IPS DF 6.9 (cell line): ENCODE measurements around the gene PLXNA1.

Experiments used
- DNase-seq: peaks from one replicate; pipeline ENCODE4 v3.0.0-alpha.2; 2013; ENCODE audit warnings: low read depth, low spot score
- H3K27ac ChIP-seq: one replicate; pipeline ENCODE4 v1.5.1; 2013; ENCODE audit warnings: low read length, control low read depth
- H3K27me3 ChIP-seq: 2 replicates; pipeline ENCODE4 v1.6.1; 2013; ENCODE audit warnings: mild to moderate bottlenecking, low read length; ENCODE audit not compliant: control insufficient read depth, insufficient read depth
- H3K36me3 ChIP-seq: 2 replicates; pipeline ENCODE4 v1.6.1; 2013; ENCODE audit warnings: low read length; ENCODE audit not compliant: control insufficient read depth, insufficient read depth
- H3K4me1 ChIP-seq: 2 replicates; pipeline ENCODE4 v1.6.1; 2013; ENCODE audit warnings: low read length; ENCODE audit not compliant: control insufficient read depth, insufficient read depth
- H3K4me3 ChIP-seq: 2 replicates; pipeline ENCODE4 v1.5.1; 2013; ENCODE audit warnings: mild to moderate bottlenecking, low read length
- H3K9me3 ChIP-seq: 2 replicates; pipeline ENCODE4 v1.6.1; 2013; ENCODE audit warnings: low read length, inconsistent platforms; ENCODE audit not compliant: control insufficient read depth, insufficient read depth
- WGBS: extraction: QIAGEN DNeasy Blood & Tissue Kit; methylation state at CpG from one replicate; pipeline ENCODE4 v1.1.7; 2013; ENCODE audit warnings: mixed read lengths, missing lambda C conversion rate; ENCODE audit not compliant: insufficient read length, insufficient coverage; 5-methylcytosine and 5-hydroxymethylcytosine counted together

PLXNA1 gene

DNA sequence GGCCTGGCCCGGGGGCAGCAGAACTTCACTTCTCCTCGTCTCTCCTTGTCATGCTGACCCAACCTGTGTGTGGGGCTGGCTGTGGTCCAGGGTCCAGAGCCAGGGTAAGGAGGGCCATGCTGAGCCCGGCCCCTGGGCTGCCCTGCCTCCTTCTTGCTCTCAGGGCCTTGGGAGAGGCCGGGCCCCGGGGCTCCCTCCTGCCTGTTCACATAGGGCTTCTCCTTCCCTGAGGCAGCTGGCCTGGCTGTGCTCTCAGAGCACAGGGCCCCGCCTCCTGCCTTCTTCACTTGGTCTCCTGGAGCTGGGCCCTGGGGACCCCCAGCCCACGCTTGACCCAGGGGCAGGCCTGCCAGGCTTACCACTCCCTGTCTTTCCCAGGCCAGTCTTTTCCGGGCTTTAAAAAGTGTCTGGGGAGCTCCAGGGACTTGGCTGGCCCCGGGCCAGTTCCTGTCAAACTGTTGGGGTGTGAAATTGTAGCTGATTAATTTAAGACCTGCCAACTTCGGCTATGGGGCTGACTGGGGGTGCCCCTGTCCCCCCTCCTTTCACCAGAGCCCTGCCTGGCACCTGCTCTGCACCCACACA, 11.8 kb downstream of the PLXNA1 start:
- no CpG with 5 or more reads among the region's 10 CpGs for WGBS
- no peak for DNase-seq
- Histone ChIP-seq H3K4me1 (peaks cover 2% of the 10 kb centered on the region; the same call in 1 of the 2 replicates), H3K4me3 (no peak overlapping the region), H3K36me3 (peaks cover 13% of the 10 kb centered on the region), H3K9me3 (no peaks in the 10 kb centered on the region), H3K27ac (no peak overlapping the region), H3K27me3 (no peaks in the 10 kb centered on the region)

DNA sequence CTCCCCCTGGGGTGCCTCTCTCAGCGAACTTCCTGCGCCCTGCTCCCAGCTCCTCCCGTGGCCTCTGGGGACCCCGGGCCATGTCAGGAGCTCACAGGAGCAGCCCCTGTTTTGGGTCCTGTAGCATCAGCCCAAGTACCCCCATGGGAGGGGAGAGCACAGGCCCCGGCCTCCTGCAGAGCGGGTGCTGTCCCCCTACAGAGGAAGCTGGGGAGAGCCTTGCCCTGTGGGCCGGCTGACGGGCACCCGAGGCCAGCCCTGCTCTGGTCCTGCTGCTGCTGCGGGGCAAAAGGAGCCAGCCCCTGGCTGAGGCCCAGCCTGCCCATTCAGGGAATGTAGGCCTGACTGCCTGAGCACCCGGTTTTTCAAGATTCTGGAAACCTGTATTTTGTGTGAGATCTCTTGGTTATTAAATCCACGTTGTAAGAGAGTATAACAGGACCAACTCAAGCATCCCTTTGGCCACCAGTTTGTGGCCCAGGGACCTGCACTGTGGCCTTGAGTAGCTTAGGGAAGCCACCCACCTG, 12.4 kb downstream of the PLXNA1 start:
- H3K27ac ChIP-seq, result no peak overlapping the region
- H3K9me3 ChIP-seq, result no peaks in the 10 kb centered on the region
- no CpG with 5 or more reads among the region's 12 CpGs for WGBS
- H3K27me3 ChIP-seq, result no peaks in the 10 kb centered on the region
- DNase-seq, result no peak
- H3K36me3 ChIP-seq, result peaks cover 9% of the 10 kb centered on the region
- H3K4me1 ChIP-seq, result peaks cover 2% of the 10 kb centered on the region; the same call in 1 of the 2 replicates
- no peak overlapping the region for H3K4me3 ChIP-seq

GRCh38 chr3:126995926-126996512, 13.1 kb downstream of the PLXNA1 start:
- Histone ChIP-seq H3K27ac (no peak overlapping the region), H3K4me3 (no peak overlapping the region), H3K9me3 (no peaks in the 10 kb centered on the region), H3K36me3 (peaks cover 5% of the 10 kb centered on the region), H3K4me1 (peaks cover 2% of the 10 kb centered on the region; the same call in 1 of the 2 replicates), H3K27me3 (no peaks in the 10 kb centered on the region)
- WGBS, result no CpG with 5 or more reads among the region's 11 CpGs
- DNase-seq, result no peak

GRCh38 chr3:126996905-126997304, 14.0 kb downstream of the PLXNA1 start:
- no peak overlapping the region for H3K27ac ChIP-seq
- H3K4me3 ChIP-seq, result no peak overlapping the region
- H3K27me3 ChIP-seq, result no peaks in the 10 kb centered on the region
- WGBS, result no CpG with 5 or more reads among the region's 7 CpGs
- H3K4me1 ChIP-seq, result peaks cover 8% of the 10 kb centered on the region
- H3K9me3 ChIP-seq, result no peaks in the 10 kb centered on the region
- no peak for DNase-seq
- peaks cover 2% of the 10 kb centered on the region for H3K36me3 ChIP-seq

- H3K27ac ChIP-seq, result no peak overlapping the region
- peaks cover 11% of the 10 kb centered on the region for H3K4me1 ChIP-seq
- no peaks in the 10 kb centered on the region for H3K27me3 ChIP-seq
- WGBS, result no CpG with 5 or more reads among the region's 19 CpGs
- no peaks in the 10 kb centered on the region; the same call in 1 of the 2 replicates for H3K36me3 ChIP-seq
- H3K9me3 ChIP-seq, result no peaks in the 10 kb centered on the region
- no peak for DNase-seq
- no peak overlapping the region for H3K4me3 ChIP-seq
Observed at GRCh38 chr3:126997455-126998038, 14.6 kb downstream of the PLXNA1 start.

- H3K9me3 ChIP-seq, result no peaks in the 10 kb centered on the region
- no CpG with 5 or more reads among the region's 4 CpGs for WGBS
- DNase-seq, result no peak
- H3K27me3 ChIP-seq, result no peaks in the 10 kb centered on the region
- no peaks in the 10 kb centered on the region; the same call in 1 of the 2 replicates for H3K36me3 ChIP-seq
- H3K4me3 ChIP-seq, result no peak overlapping the region
- H3K27ac ChIP-seq, result no peak overlapping the region
- peaks cover 11% of the 10 kb centered on the region for H3K4me1 ChIP-seq
Observed at GRCh38 chr3:126998320-126998719, 15.4 kb downstream of the PLXNA1 start.

DNA sequence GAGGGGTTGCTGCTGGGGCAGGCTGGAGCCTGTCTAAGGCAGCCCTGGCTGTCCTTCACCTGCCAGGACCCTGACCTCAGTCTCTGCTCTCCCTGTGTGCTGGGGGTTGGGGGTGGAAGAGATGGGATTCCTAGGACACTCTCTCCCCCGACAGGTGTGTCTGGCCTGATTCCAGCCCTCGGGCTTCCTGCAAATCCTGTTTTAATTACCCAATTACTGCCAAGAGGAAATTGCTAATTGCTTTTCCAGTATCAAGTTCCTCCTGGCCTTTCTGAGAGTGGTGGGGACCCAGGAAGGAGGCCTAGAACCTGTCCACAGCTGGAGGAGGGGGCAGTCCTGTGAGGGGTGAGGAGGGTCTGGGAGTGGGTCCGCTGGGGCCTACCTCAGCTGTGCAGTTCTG, 15.8 kb downstream of the PLXNA1 start:
- no peak for DNase-seq
- Histone ChIP-seq H3K4me3 (no peak overlapping the region), H3K27ac (no peak overlapping the region), H3K4me1 (peaks cover 11% of the 10 kb centered on the region), H3K9me3 (no peaks in the 10 kb centered on the region), H3K36me3 (no peaks in the 10 kb centered on the region; the same call in 1 of the 2 replicates), H3K27me3 (no peaks in the 10 kb centered on the region)
- WGBS, result no CpG with 5 or more reads among the region's 3 CpGs

DNA sequence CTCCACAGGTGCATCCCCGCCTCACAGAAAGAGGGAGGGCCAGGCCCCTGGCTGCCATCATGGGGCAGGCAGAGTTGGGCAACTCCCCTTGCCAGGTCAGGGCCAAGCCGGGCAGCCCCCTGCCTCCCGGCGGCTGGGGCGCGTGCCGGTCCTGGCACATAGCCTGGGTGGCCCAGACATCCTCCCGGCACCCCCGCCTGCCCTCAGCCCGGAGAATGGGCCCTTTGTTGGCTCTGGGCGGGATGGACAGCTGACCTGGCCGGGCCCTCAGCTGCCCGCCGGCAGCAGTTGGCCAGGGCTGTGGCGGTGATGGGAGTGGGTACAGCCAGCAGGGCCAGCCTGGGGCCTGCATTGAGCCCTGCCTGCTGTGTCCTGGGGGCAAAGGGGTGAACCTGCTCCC, 16.5 kb downstream of the PLXNA1 start:
- Histone ChIP-seq H3K9me3 (no peaks in the 10 kb centered on the region), H3K4me3 (no peak overlapping the region), H3K4me1 (peaks cover 11% of the 10 kb centered on the region), H3K27me3 (no peaks in the 10 kb centered on the region), H3K27ac (no peak overlapping the region), H3K36me3 (no peaks in the 10 kb centered on the region)
- no peak for DNase-seq
- no CpG with 5 or more reads among the region's 15 CpGs for WGBS

- no peak overlapping the region for H3K4me3 ChIP-seq
- WGBS, result no CpG with 5 or more reads among the region's 15 CpGs
- H3K27me3 ChIP-seq, result no peaks in the 10 kb centered on the region
- no peak for DNase-seq
- H3K4me1 ChIP-seq, result peaks cover 11% of the 10 kb centered on the region
- no peaks in the 10 kb centered on the region; the same call in 1 of the 2 replicates for H3K36me3 ChIP-seq
- H3K9me3 ChIP-seq, result no peaks in the 10 kb centered on the region
- H3K27ac ChIP-seq, result no peak overlapping the region
Observed at GRCh38 chr3:127000119-127000518, 17.2 kb downstream of the PLXNA1 start.

GRCh38 chr3:127000761-127001160, 17.8 kb downstream of the PLXNA1 start:
- WGBS, result no CpG with 5 or more reads among the region's 12 CpGs
- no peak overlapping the region for H3K27ac ChIP-seq
- H3K27me3 ChIP-seq, result no peaks in the 10 kb centered on the region
- no peak for DNase-seq
- H3K36me3 ChIP-seq, result no peaks in the 10 kb centered on the region; the same call in 1 of the 2 replicates
- no peaks in the 10 kb centered on the region for H3K9me3 ChIP-seq
- H3K4me3 ChIP-seq, result no peak overlapping the region
- H3K4me1 ChIP-seq, result peaks cover 11% of the 10 kb centered on the region
